Sigmoid colon (tissue), 4 donors: ENCODE measurements around the gene TRERF1.

Experiments
- POLR2A ChIP-seq, 2 donors: fragments of 450-650 bp; IDR thresholded peaks; one replicate each; pipeline ENCODE4 v1.6.1; 2016; ENCODE audit warnings: antibody characterized with exemption in 2 of 2, mild to moderate bottlenecking in 2 of 2, moderate library complexity in 2 of 2
- POLR2AphosphoS5 ChIP-seq, 4 donors: sonication (generic); formaldehyde crosslinking; IDR thresholded peaks; one replicate each; pipeline ENCODE4 v1.6.1; 2017; ENCODE audit warnings: antibody characterized with exemption in 4 of 4
- TF ChIP-seq, protein P1 (sequence below), 4 experiments: fragments of 450-650 bp in 3 of 4; fragments of 200-600 bp in 1 of 4; IDR thresholded peaks; one replicate each; pipeline ENCODE4 v1.5.1; 2016 to 2019; ENCODE audit warnings: antibody characterized with exemption in 4 of 4, mild to moderate bottlenecking in 3 of 4, moderate library complexity in 2 of 4

DNA sequence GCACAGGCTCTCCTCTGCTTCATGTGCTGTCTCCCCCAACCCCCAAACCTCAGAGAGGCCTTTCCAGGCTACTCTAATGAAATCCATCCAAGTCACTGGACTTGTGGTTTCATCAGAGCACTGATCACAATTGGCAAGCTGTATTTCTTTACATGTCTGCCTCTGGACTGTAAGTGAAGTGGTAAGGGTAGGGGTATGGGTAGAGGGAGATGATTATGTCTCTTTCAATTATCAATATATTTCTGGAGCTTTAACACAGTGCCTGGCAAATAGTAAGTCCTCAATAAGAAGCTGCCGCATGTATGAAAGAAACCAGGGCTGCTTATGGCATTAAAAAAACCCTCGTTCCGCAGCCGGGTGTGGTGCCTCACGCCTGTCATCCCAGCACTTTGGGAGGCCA is 5.4 kb downstream of the TRERF1 start:
- no peak for TF ChIP-seq POLR2AphosphoS5 (IDR thresholded peaks at IDR 0.05)
- TF ChIP-seq, protein P1, sequence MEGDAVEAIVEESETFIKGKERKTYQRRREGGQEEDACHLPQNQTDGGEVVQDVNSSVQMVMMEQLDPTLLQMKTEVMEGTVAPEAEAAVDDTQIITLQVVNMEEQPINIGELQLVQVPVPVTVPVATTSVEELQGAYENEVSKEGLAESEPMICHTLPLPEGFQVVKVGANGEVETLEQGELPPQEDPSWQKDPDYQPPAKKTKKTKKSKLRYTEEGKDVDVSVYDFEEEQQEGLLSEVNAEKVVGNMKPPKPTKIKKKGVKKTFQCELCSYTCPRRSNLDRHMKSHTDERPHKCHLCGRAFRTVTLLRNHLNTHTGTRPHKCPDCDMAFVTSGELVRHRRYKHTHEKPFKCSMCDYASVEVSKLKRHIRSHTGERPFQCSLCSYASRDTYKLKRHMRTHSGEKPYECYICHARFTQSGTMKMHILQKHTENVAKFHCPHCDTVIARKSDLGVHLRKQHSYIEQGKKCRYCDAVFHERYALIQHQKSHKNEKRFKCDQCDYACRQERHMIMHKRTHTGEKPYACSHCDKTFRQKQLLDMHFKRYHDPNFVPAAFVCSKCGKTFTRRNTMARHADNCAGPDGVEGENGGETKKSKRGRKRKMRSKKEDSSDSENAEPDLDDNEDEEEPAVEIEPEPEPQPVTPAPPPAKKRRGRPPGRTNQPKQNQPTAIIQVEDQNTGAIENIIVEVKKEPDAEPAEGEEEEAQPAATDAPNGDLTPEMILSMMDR (IDR thresholded peaks at IDR 0.05) = no peak
- TF ChIP-seq POLR2A (IDR thresholded peaks at IDR 0.05) = no peak
